ENCODE measurements around the gene CFAP68.

DNA sequence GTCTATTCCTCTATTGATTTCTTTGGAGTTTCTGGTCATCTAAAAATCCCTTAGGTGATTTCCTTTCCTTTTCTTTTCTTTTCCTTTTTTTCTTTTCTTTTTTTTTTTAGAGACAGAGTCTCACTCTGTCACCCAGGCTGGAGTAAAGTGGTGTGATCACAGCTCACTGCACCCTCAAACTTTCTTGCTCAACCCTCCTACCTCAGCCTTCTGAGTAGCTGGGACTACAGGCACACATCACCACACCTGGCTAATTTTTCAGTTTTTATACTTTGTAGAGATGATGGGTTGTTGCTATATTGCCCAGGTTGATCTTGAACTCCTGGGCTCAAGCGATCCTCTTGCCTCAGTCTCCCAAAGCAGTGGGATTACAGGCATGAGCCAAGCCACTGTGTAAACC, 37.4 kb downstream of the CFAP68 start:
- TF ChIP-seq POLR2A (IDR thresholded peaks at IDR 0.05) = no peak
- TF ChIP-seq, protein P1, sequence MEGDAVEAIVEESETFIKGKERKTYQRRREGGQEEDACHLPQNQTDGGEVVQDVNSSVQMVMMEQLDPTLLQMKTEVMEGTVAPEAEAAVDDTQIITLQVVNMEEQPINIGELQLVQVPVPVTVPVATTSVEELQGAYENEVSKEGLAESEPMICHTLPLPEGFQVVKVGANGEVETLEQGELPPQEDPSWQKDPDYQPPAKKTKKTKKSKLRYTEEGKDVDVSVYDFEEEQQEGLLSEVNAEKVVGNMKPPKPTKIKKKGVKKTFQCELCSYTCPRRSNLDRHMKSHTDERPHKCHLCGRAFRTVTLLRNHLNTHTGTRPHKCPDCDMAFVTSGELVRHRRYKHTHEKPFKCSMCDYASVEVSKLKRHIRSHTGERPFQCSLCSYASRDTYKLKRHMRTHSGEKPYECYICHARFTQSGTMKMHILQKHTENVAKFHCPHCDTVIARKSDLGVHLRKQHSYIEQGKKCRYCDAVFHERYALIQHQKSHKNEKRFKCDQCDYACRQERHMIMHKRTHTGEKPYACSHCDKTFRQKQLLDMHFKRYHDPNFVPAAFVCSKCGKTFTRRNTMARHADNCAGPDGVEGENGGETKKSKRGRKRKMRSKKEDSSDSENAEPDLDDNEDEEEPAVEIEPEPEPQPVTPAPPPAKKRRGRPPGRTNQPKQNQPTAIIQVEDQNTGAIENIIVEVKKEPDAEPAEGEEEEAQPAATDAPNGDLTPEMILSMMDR (IDR thresholded peaks at IDR 0.05) = no peak
